Nucleus accumbens (tissue), 56 donors: ENCODE data around the gene LIG1.

Experiments
- DNase-seq, 56 donors: peaks; one replicate each; lab custom pipeline; 2025; lab: John Stamatoyannopoulos, UW

LIG1 gene

DNA sequence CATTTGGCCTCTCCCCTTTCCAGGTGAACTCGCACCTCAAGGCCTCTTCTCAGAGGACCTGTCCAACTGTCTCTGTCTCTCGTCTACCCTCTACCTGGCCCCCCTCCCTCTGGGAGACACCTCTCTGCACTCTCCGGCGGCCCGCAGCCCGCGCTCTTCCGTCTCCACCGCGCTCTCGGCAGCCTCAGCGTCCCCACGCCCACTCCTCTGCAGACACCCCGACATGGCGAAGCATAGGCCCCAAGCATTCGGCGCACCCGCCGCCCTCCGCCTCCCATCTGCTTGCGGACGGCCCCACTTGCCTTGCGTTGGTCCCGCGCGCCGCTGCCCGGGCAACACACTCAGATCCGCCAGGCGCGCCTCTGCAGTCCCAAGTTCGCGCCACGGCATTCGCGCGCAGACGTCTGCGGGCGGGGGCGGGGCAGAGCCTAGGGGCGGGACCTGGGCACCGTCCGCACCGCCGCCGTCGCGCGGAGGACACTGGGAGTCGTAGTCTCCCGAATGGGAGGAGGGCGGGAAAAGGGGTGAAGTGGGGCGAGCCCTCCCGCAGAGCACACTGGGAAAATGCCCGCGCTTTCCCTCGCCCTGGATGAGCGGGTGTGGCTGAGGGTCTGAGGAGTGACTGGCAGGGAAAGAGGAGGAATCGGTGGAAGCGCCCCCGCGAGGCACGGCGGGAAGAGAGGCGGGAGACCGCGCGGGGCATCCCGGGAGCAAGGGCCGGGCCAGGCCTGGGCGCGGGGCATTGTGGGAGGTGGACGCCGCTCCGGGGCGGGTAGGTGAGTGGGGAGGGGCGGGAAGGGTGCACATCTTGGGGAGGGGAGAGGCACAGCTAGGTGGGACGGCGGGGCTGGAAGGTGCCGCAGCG, at the start of gene LIG1, which contains the start of gene ZSWIM9:
TSS of gene LIG1 (minus strand) at position 406 of the 865 bp plus-strand sequence. CDS start 4,778 bp downstream, outside the sequence.
TSS of gene ZSWIM9 (plus strand) at position 742 of the 865 bp plus-strand sequence. CDS start 1,123 bp downstream, outside the sequence.
- peak; percentile 44 to 100 (median 94) for DNase-seq

DNA sequence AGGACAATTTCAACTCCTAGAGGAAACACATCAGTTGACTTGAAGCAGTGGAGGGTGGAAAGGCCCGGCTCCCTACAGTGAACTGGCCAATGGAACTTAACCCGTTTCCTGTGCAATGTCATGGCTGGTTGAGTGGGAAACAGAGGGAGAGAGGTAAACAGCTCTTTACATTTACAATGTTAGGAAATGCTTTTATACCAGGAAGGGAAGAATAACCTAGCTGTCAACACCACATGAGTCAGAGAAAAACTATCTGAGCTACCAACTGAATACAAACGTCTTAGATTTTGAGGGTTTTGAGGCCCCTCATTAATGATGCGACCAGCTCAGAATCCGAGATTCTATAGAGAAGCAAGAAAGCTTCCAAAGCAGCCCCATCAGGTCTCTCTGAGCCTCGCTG, 48.9 kb upstream of the LIG1 start:
- DNase-seq, result no peak

DNA sequence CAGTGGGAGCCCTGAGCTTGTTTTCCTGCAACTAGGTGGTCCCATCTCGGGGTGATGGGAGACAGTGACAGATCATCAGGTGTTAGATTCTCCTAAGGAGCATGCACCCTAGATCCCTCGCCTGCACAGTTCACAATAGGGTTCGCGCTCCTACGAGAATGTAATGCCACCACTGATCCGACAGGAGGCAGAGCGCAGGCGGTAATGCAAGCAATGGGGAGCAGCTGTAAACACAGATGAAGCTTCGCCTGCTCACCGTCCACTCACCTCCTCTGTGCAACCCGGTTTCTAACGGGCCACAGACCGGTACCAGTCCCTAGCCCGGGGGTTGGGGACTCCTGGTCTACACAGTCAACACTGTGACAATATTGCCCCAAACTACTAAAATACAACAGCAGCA, 46.8 kb upstream of the LIG1 start:
- no peak for DNase-seq

DNA sequence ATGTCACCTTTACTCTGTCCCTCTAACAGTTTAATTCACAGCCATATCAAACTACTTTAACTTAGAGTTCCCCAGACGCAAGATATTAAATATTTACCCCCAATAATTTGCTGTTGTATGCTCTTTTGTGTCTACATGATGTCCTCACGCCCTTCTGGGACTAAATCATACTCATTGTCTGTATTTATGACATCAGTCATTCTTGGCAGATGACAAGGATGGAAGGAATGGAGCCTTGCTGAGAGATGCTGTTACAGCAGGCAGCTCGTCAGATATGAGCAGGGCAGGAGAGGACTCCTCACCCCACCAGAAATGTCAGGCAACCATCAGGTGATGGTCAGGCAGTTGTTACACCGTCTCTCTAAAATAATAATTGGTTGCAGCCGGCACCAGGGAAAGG, 43.8 kb upstream of the LIG1 start:
- no peak for DNase-seq

DNA sequence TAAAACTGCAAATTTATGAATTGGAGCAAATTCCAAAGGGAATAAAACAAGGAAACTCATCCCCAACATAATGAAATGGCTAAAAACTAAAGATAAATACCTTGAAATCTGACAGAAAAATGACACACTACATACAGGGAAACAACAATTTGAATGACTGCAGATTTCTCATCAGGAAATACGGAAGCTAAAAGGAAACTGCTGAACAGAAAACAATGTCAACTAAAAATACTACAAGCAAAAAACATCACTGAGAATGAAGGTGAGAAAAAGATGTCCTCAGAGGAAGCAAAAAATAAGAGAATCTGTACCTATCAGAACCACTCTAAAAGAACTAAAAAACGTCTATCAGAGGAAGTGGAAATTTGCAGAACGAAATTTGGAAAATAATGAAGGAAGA, 39.9 kb upstream of the LIG1 start:
- DNase-seq, result no peak

DNA sequence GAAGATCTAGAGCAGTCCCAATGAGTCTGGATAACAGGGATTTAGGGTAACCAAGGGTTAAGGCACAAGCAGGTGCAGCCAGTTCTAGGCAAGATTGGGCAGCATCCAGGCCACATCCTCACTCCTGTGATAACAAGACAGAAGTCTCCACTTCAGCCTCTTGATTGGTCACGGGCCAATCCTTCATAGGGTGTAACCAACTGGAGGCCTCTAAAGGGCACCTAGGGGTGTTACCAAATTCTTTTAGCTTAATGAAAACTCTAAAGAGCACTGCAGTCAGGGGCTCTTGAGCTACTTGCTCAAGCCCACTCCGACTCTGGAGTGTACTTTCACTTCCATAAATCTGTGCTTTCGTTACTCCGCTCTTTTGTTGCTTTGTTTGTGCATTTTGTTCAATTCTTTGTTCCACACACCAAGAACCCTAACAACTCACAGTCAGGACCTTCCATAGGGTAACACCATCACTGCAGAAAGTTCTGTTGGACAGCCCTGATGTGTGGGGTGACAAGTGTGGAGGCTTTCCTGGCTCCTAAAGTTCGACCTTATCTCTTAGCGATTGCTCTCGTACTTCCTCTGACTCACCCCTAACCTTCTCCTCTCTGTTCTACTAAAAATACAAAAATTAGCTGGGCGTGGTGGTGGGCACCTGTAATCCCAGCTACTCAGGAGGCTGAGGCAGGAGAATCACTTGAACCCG, 36.4 kb upstream of the LIG1 start:
- DNase-seq, result no peak

DNA sequence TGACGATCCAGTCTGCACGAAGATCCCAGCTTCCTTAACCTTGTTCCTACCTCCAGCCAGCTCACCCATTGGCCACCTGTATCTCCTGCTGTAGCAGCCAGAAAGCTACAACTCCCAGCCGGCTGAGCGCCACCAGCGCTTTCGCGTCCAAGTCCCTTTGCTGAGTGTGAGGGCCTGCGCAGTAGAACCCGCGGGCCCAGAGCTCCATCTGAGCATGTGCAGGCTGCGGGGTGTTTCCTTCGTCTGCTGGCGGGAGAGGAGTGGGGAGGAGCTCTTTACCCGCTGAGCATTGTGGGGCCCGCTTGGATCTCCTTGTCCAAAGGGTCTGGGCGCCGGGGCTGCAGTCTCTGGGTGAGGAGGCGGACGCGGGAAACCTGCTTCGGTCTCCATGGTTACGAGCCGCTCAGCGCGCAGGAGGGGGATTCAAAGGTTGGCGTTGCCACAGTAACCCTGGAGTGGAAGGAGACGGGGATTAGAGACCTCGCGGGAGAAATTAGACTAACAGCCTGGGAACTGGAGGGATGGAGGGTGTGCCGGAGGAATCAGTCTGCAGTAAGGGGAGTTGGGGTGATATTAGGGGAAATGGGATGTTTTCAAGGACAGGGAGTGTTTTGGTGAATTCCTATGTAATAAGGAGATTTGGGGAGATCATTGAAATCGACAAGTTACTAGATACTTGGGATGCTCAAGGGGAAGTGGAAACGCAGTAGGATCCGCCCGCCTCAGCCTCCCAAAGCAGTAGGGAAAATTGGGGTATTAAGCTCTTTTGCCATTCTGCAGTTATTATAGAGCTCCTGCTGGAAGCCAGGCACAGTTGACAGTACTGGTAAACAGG, 33.9 kb upstream of the LIG1 start:
- peak; percentile 75 to 98 (median 96) for DNase-seq

DNA sequence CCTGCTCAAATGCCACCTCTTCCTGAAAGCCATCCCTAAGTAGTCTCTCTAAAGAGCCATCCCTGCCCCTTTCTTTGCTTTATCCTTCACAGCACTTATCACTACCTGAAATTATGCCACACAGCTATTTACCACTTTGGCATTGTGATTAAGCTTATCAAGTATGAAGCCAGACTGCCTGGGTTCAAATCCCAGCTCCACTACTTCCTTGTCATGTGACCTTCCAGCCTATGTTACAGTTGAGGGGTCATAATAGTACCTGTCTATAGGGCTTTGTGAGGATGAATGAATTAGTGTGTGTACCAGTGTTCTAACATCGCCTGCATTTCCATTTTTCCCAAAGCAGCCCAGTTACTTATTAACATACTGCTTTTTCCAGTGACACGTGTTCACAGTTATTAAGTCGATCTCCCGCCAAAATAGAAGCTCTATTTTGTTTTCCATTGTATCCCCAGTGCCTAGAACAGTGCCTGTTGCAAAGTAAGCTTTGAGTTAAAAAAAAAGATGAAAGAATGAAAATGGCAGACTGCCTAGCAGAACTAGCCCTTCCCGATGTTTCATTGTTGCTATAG, 33.2 kb upstream of the LIG1 start:
- DNase-seq, result no peak

DNA sequence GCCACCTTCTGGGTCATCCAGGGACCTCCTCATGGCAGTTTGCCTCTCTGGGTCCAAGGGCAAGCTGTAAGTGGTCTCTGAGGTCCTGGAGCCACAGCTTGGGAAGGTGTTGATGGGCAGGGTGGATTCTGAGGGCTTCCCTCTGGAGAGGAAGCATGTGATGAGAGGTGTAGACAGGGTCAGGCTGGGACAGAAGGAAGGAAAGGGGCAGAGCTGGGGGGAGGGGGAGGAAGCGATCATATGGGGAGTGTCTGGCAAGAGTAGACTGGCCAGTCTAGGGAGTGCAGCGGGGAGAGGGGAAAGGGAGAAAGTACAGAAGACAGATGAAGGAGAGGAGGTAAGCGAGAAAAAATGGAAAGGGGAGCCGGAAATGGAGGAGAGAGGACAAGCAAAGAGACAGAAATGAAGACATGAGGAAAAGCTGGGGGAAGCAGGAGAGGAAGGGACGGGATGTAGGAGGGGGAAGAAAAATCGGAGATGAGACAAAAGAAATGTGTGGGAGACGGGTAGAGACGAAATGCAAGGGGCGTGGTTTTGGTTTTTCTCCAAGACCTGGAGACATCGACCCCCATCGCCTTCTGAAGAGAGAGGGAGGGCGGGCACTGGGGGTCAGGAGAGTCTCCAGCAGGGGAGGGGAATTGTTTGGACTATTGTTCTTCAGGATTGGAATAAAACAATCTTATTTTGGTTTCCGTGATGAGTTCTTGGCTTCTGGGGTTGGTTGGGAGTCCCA, 27.0 kb upstream of the LIG1 start:
- no peak for DNase-seq

DNA sequence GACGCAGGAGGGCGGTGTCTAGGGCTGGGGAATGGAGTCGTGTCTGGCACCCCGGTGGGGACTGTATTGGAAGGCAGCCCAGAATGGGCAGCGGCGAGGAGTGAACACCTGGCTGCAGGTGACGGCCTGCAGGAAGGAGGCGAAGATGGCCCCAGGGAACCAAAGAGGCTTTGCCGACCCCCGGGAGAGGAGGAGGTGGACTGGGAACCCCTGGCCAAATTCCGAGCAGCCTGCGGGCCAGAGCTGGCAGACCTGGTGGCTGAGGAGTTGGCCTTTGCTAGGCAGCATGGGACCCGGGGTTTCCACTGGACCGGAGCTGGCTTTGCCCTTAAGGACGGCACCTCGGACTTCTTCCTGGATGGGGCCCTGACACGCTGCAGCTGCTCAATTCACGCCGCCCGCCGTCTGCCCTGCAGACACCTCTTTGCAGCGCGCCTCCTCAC, 26.2 kb upstream of the LIG1 start:
- no peak for DNase-seq

DNA sequence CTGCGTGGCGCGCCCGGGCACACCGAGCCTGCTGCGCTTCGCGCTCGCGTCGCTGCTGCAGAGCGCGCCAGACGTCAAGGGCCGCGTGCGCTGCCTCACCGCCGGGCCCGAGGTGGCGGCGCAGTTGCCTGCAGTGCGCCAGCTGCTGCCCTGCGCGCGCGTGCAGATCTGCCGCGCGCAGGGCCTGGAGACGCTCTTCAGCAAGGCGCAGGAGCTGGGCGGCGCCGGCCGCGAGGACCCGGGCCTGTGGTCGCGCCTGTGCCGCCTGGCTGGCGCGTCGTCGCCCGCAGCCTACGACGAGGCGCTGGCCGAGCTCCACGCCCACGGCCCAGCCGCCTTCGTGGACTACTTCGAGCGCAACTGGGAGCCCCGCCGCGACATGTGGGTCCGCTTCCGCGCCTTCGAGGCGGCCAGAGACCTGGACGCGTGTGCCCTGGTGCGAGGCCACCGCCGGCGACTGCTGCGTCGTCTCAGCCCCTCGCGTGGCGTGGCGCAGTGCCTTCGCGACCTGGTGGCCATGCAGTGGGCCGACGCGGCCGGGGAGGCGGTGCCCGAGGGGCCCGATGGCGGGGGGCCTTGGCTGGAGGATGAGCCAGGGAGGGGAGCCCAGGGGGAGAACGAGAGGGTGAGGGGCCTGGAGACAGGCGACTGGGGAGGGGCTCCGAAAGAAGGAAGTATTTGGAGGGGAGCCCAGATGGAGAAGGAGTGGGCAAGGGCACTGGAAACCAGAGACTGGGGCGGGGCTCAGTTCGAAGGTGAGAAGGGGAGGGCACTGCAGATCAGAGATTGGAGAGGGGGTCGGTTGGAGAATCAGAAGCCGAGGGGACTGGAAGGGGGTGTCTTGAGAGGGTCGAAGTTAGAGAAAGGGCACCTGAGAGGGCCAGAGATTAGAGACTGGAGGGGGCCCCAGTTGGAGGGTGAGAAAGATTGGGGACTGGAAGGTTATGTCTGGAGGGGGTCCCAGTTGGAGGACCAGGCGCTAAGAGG, 25.0 kb upstream of the LIG1 start:
- DNase-seq, result no peak

DNA sequence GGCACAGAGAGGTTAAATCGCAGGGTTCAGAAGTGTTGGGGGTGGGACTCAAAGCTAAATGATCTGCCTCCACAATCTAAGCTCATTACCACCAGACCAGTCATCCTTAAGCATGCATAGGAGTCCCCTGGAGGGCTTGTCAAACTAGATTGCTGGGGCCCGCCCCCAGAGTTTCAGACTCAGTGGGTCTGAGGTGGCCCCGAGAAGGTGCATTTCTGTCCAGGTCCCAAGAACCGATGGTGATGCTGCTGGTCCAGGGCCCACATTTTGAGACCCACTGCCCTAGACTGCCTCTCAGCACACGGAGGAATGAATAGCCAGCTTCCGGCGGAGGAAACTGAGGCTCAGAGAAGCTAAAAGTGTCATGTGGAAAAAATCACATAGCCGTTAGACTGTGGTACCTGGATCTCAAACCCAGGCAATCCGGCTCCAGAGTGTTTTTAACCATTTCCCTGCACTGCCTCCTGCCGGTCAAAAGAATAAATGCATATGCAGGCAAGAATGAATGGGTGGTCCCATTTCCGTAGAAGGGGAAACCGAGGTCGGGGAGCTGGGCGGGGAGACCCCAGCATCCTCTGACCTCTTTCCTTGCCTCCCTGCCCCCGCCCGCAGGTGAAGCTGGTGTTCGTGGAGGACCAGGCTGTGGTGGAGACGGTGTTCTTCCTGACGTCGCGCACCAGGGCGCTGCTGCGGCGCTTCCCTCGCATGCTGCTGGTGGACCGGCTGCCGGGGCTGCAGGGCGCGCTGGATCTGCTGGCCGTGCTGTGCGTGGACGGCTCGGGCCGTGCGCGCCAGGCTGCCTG, 24.1 kb upstream of the LIG1 start:
- DNase-seq, result no peak

DNA sequence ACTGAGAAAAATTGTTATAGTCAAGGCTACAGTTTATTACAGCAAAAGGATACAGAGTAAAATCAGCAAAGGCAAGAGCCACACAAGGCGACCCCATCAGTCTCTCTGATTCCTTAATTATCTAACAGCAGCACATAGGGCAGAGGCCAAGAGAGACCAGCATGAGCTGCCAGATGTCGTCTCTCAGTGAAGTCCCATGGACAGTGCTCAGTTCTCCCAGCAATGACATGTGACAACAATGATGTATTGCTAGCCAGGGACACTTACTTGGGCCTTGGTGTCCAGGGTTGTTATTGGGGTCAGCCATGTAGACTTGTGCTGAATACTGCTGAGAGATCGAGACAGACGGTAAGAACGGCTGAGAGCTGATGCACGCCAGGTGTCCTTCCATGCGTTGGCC, 22.6 kb upstream of the LIG1 start:
- DNase-seq, result peak in 4 of 56 donors; percentile 3 to 12 (median 6)

DNA sequence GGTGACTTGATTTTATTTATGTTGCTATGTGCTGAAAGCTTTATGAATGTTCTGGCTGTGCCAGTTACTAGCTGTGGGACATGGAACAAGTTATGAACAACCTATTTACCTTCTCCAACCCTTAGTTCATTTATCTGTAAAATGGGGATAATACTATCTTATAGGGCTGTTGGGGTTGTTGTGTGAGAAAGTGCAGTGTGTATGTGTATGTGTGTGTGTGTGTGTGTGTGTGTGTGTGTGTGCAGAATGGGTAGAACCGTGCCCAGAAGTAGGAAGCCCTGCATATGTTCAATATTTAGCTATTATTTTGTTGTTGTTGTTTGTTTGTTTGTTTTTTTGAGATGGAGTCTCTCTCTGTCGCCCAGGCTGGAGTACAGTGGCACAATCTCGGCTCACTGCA, 20.7 kb upstream of the LIG1 start:
- no peak for DNase-seq

DNA sequence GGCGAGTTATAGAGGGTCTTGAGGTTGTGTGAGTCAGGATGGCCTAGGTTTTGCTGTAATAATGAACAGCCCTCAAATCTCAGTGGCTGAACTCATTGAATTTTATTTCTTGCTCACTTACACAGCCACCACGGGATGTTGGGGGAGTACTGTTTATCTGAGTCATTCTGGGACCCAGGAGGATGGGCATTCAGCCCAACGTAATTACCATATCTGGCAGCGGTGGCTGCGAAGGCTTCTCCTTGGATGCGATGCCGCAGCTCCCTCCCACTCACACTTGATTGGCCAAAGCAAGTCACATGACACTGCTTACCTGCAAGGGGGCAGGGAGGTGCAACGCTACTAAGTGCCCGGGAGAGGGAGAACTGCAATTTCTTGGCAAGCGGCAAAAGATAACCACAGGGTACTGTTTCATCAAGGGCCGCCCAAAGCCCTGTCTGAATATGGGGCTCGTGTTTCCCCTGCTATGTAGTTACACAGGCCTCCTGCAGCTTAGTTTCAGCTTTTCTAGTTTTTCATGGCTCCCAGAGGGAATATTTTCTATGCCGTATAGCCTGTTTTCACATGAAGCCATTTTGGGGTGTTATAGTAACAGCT, 20.2 kb upstream of the LIG1 start:
- peak in 44 of 56 donors; percentile 5 to 75 (median 27) for DNase-seq

DNA sequence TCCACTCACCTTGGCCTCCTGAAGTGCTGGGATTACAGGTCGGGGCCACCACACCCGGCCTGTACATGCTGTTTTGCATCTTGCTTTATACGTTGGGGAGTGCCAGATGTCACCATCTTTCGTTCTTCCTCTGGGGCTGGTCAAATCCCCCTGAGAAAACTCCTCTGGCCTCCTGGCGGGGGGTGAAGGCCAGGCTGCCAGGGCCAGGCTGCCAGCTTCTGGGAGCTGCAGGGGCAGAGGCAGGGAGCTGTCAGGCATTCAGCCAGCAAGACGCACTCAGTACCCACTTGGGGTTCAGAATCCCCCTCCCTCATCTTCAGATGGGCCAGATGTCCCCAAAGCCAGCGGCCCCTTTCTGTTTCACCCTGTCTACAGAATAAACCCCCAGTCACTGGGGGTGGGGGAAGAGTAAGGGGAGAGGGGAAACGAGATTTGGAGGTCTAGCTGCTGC, 16.4 kb upstream of the LIG1 start:
- no peak for DNase-seq

DNA sequence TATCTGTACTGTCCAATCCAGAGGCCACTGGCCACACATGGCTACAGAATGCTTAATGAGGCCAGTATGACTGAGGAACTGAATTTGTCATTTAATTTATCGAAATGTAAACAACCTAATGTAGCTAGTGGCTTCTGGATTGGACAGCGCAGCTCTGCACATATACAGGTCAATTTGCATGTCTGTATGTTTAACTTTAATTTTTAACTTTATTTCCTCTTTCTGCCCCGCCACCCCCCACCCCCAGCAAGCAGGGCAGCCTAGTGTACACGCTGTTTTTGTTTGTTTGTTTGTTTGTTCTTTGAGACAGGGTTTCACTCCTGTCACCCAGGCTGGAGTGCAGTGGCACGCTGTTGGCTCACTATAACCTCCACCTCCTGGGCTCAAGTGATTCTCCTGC, 15.9 kb upstream of the LIG1 start:
- DNase-seq, result no peak
